Fibroblast of gingiva (primary cell): ENCODE data around the gene JOSD1.

Experiments used
- DNase-seq: peaks from one replicate; pipeline ENCODE4 v3.0.0-alpha.2; 2011; ENCODE audit warnings: low read depth

JOSD1 gene

DNA sequence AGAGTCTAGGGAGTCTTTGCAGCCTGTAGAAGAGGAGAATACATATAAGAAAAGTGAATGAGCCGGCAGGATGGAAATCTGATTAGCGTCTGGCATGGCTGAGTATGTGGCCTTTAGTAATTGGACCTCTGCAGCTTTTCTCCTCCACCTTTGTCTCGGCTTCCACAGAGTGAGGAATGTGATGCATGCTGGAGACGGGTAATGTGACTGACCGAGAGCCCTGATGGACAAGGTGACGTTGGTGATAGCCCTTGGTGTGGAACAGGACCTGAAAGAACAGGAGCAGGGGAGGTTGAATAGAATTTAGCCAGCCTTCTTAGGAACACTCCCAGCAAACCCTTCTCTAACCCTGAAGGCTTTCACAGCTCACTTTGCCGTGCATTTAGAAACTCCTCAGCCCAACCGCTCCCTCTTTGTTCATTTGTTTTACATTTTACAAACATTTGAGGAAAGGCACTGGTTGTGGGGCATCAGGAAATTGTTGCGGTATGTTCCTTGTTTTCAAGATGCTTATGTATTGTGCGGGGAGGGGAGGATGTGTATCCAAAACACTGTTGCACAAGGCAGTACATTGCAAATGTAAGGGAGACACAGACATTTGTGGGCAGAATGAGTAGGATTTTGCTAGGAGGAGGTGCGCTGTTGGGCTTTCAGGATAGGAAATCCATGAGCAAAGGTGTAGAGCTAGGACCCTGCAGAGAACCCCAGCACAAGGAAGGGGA lies 11.9 kb upstream of the JOSD1 start:
- no peak for DNase-seq

DNA sequence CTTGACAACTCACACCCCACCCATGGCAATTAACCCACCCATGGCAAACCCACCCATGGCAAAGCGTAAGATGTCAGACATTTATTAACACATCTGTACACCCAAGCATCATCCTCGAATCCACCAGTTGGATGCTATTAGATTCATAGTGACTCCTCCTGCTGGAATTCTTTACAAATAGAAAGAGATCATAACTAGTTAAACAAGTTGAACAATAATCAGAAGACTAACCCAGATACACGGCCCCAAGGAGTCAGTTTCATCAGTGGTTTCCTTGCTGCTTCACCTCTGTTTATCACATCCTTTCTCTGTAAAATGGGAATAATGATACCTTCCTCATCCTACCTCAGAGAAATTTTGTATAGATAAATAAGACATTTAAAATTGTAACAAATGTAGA lies 10.1 kb upstream of the JOSD1 start:
- DNase-seq: no peak

DNA sequence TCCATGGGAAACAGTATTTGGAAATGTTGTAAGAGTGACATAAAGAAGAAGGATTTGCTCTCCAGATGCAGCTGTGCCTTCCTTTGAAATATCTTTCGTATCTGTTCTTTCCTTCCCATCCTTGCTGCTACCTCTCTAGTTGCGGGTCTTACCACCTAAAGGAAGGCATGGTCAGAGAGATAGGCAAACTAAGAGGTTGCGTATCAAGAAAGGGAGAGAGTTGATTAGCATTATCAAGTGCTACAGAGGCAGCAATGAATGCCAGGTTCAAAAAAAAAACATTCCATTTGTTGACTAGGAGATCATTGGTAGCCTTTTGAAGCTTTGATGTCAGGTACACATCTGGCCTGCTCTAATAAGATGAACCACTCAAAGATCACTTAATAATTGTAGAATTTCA lies 9.6 kb upstream of the JOSD1 start:
- no peak for DNase-seq

DNA sequence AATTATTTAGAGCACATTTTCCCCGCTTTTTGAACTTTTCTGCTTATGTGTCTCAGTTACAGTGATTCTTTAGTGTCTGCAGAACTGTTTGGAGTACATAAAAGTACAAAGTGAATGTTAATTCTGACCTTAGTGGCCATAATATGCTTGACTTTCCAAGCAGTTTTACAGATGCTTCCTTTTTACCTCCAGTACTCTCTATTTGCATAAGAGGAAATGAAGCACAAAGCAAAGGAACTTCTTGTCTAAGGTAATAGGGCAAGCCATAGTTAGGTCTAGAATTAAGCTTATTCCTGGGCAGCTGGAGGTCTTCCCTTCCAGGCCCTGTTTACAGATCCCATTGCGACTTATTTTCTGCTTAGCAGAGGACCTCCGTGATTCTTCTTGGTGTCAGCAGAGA lies 8.6 kb upstream of the JOSD1 start:
- no peak for DNase-seq

DNA sequence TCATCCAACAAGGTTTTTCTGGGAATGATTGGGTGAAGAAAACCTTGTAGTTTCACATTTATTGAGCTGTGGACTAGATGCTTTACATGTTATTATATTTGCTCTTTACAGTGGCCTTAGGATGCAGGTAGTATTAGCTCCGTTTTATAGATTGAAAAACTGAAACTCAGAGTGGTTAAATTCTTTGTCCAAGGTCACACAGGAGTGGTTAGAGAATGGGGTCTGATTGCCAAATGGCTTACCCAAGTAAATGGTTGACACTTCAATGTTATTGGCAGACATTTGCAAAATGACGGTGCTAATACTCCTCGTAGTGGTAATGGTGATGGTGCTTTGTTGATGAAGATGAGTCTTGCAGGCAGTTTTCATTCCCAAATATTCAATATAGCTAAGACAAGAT lies 7.2 kb upstream of the JOSD1 start:
- DNase-seq: no peak

DNA sequence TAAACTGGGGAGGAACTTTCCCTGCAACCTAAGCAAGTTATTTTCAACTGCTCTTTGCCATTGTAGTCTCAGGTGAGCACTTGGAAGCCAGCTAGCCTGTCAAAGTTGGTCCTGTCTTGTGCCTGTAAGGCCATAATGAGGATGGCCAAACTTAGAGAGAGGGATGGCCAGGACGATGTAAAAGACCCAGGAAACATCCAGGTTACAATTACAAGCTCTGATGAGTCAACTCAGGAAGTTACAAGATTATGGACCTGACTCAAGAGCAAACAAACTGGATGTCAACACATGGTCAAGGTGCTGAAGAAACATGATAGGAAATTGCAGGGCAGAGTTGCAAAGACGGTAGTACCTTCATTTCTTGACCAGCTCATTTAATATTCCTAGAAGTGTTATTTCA lies 6.6 kb upstream of the JOSD1 start:
- DNase-seq: no peak

DNA sequence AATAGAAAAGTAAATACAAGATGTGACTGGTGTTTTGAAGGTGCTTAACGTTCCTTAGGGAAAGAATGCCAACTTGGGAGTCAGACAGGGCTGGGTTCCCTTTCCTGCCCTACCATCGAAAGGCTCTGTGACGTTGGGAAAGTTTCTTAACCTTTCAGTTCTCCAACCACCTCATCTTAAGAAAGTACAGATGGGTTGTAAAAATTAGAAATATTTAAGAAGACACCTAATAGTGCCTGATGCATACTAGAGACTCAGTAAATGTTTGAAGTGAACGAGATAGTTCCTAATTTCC lies 6.1 kb upstream of the JOSD1 start:
- no peak for DNase-seq

DNA sequence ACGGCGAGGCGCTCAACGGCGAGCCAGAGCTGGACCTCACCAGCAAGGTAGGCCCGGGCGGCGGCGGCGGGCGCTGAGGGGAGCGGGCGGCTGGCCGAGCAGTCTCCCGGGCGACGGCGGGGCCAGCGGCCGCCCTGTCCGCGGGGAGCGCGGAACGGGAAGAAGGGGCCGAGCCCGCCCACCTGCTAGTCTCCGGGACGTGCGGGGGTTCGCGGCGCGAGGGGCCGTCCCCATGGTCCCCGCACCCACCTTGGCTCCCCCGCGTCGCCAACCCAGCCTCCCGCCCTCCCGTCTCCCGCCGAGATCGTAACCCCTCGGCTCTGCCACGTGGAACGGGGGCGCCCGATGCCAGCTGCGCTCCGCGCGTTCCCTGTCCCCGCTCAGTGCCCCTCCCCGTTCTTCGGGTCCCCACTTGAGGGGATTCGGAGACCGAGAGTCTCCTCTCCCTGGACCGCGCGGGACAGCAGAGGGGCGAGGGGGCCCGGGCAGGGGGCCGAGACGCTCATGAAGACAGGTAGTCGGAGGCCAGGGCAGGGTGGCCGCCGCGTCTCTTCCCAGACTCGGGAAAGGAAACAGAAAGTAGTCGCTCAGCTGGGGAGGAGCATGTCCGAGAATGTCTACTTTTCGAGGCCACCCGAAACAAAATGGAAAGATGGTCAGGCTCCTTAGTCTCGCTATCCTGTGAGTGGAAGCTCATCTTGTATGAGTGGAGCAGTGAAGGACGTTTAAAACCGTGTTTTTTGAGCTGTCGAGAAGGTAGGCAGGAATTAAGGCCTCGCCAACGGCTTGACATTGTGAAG lies 5.6 kb upstream of the JOSD1 start:
- peak; percentile 26 for DNase-seq

DNA sequence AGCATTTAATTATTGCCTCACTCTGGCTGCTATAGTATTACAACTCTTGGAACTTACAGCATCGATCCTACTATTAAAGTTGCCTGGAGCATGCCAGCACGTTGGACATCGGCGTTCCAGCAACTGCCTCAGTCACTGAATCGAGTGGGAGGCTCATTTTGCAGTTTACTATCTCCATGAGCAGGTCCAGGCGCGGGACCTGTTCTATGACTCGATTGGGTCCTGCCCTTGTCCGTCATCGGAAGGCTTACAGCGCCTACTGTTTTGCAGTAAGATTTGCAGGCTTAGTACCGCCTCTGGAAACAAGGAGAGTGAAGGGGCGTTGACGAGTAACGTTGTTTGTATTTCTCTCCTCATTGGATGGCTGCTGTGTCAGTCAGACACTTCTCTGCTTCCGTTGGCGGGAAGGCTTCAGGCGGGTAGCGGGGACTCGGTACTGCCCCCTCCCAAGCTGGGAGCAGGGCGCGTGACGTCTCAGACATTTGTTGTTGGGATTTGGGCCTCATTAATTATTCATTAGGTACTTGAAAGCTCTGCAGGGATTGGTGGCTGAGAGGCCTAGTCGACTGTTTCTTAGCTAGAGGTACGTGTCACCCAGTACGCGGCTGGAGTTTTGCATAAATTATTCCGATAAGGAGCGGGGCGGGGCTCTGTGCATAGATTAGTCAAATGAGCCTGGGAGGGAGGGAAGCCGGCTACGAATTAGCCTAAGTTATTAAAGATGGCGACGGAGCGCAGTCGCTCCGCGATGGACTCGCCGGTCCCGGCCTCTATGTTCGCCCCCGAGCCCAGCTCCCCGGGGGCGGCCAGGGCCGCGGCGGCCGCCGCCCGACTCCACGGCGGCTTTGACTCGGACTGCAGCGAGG lies 4.7 kb upstream of the JOSD1 start, which contains the start of gene GTPBP1:
TSS of gene GTPBP1 (plus strand) at position 710 of the 866 bp plus-strand sequence. CDS start at position 722, 12 bp downstream.
- peak; percentile 100 for DNase-seq

DNA sequence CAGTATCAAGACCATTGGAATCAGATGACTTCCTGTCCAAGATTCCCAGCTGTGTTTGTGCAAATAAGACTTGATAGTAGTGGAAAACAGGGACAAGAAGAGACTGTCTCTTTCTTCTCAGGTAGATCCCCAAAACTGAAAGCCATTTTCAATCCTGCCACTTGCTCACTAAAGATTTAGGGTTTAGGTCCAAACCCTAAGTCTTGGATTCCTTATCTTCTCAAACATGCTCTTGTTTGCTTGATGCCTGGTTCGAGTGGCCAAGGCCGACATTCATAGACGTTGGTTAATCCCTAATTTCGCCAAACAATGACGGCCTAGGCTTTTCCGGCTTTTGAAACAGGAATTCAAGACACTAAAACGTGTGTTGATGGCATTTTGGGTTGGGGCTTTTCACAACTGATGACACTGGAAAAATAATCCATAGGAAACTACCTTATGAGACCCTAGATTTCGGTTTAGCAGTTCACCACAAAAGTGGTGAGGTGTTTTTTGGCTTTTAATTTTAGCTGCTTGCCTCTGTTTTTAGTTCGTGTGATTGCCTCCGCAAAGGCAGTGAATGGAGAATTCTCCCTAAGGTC lies 4.0 kb upstream of the JOSD1 start:
- no peak for DNase-seq

DNA sequence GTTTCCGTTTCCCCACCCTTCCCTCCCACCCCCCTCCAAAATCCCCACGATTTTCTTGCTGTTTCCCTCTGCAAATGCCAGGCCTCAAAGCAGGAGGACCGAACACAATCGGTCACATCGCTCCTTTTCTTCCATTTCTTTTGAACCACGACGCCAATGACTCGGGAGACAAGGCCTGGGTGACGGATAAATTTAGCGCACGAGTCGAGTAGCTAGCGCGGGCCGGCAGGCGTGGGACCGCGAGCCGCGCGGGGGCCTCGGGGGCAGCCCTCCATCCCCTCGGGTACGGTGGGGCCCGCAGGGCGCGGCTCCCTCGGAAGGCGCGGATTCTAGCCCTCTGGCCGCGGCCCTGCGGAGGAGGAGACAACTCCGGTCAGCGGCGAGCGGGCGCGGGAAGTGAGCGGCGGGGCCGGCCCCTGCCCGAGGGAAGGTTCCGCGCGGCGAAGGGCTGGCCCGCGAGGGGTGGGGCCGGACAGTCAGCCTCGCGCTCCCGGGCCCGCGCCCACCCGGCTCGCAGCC lies 414 bp downstream of the JOSD1 start:
- DNase-seq: peak; percentile 64

DNA sequence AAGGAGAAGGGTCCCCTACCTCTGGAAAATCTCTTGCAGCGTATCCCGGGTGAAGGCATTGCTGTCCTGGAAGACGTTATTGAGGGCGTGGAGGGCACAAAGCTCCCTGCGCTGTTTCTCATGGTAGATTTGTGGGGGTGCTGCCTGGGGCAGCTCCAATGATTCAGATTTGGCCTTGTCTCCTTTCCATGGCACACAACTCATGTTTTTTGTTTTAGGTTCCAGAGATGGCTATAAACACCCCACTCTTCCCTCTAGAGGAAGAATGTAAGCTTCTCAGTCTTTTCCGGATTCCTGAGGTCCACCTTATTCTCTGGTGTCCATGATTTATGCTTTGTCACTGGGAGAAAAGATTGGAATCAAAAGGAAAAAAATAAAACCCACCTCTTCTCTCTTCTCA lies 959 bp downstream of the JOSD1 start:
- peak; percentile 42 for DNase-seq

DNA sequence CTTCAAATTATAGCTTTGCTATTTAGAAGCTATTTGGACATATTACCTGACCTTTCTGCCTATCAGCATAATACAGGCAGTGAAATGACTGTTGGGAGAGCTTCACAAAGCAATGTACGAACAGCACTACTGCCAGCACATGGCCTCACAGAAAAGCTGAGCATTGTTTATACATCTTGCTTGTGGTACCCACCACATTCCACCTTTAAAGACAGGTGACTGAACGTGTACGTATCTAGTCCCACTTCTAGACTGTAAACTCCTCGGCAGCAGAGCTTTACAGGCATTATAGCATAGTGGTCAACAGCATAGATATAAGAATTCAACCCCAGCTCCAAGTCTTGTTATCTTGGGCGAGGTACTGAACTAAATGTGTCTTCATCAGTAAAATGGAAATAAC lies 1.6 kb downstream of the JOSD1 start:
- DNase-seq: no peak

DNA sequence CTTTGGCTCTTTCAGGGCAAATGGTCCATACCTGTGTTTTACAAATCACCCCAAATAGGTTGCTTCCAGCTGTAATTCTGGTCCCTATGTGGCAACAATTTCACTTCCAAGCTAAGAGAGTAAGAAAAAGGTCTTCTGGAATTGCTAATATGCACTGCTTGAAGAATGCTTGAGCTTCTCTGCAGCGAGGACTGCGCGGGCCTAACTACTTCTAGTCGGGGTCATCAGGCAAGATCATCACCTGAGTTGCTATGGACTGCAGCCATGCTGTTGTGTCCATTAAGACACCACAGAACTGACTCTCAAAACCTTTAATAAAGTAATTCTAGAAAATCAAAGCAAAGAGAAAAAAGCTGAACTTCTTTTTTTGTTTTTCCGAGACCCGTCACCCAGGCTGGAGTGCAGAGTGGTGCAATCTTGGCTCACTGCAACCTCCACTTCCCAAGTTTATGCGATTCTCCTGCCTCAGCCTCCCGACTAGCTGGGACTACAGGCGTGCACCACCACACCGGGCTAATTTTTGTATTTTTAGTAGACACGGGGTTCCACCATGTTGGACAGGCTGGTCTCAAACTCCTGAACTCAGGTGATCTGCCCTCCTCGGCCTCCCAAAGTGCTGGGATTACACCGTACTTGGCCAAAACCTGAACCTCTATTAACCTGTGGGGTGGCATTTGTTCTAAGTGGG lies 2.2 kb downstream of the JOSD1 start:
- DNase-seq: no peak

DNA sequence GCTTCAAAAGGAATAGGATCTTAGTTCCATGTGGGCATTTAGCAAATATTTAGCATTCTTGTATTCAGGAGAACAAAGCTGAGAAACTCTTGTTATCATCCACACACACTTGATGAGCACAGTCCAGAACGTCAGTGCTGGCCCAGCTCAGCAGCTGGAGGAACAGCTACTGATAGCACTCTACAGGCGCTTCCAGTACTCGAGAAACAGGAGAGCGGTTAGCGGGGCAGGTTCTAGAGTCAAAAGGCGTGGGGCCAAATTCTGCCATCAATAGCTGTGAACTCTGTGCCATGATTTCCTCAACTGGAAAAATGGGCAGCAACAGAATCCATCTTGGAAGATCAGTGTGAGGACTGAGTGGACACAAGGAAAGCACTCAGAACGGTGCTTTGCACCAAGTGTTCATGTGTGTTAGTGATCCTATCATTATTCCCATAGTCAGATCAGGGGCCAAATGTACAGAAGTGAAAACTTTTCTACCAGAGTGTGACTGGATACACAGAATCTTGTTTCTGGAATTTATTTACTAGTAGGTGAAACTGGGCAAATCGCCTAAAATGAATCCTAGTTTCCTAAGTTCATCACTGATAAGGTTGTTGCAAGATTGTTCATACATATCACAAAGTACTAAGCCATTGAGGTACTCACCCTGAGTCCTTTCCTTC lies 3.2 kb downstream of the JOSD1 start:
- peak; percentile 24 for DNase-seq

DNA sequence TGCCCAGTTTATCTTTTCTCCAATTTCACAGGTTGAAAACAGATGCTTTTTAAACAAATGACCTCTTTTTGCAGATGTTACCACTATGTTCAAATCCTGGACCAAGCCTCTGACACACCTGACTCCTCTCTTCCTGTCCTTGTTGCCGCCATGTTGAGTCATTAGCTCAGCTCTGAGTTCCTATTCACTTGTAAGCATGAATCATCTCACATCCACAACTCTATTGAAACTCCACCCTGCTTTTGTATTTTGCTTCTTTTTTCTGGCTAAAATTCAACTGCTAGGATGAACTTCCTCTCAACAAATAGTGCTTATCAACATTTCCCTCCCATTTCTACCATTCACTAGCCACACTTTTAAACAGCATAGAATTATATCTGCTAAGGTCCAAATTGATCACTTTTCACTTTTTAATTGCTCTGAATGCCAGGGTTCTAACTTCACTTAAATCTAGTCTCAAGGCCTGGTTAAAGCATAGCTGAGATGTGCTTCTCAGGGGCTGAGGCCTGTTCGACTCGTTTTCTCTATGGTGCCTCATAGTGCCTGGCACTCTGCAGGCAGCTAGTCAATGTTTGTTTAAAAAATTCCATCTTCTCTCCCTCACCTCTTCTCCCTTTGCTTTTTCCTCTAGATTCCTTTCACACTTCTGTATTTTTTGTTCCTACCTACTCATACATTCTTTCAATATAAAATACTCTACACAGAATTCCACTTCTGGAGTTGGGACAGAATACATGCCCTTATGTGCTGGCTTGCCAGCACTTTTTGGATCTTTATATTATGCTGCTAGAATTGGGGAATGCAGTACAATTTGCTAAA lies 3.9 kb downstream of the JOSD1 start:
- DNase-seq: peak; percentile 53

DNA sequence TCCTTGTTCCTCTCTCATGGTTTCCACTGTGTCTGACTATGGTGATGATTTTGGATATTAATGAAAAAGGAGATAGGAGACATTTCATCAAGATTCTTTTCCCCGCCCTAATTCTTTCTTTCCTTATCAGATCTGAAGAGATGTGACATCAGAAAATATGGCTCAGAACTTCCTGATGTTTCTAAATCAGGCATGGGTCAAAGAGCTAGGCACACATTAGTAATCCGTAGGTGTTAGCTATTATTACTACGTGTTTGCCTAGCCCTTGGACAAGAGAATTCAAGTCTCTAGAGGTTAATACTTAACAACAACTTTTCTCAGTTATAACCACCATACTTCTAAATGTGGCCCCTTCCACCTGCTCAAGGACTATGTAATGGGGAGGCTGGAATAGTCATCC lies 5.8 kb downstream of the JOSD1 start:
- no peak for DNase-seq

DNA sequence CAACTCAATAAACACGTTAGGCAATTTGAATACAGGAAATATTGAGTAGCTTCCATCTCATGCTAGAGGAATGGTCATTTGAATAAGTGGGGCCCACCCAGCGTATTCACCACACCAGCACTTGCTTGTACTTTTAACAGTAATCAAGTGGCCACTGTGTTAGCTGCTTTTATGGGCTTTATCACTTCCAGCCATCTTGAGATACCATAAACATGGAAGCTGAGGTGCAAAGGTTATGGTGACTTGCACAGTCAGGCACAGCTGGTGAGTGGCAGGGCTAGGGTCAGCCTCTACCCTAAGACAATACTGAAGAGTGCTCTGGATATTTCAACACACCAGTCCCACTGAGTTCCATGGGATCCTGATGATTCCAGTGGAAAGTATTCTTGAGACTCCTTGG lies 6.7 kb downstream of the JOSD1 start:
- no peak for DNase-seq

DNA sequence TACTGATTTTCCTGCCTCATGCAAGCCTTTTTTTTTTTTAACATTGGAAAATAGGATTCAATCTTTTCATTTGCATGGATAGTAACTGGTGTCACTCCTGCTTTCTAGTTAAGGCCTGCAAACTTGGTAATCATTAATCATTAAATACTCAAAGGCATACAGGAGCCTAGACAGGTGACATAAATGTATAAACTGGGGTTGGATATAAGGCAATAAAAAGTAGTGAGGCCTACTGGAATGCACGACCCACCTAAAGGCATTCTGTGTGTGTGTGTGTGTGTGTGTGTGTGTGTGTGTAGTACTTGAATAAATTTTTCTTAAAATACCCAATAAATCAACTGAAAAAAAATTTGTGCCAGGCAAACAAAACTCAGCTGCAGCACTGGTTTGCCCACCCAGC lies 11.1 kb downstream of the JOSD1 start:
- DNase-seq: no peak

DNA sequence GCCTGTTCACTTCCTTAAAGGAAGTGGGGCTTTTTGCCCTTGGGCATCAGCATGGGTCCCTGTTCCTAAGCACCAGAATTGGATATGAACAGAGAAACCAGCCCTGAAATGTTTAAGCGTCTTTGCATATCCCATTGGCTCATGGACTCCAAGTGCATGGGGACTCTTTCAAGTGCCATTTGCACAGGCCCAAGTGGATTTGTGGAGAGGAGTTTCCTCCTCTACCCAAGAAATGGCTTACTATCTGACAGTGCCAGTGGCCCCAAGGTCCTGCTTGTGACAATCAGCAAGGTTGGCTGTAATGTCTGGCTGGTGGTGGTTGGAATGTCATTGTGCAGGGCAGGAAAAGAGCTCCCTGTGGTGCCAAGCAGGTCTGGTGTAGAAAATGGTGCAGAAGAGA lies 15.0 kb downstream of the JOSD1 start:
- no peak for DNase-seq
